Coronary artery (tissue), 2 donors: Measurements from ENCODE around the gene CCDC74A.
"Not testable (repeated sequence)": the region's sequence is repeated elsewhere in the genome, so short reads cannot be mapped to it uniquely, and the experiment has no call there.

ENCODE experiments used
- DNase-seq: peaks from one replicate; pipeline ENCODE4 v3.0.0-alpha.2; 2017; ENCODE audit warnings: low spot score
- H3K27ac ChIP-seq, 2 donors: fragments of 200-600 bp; sonication (generic); one replicate each; pipeline ENCODE4 v1.5.1; 2016 to 2019
- H3K4me3 ChIP-seq: fragments of 200-600 bp; sonication (generic); 2 replicates; pipeline ENCODE4 v1.5.1; 2016; ENCODE audit warnings: mild to moderate bottlenecking, moderate library complexity
- CTCF ChIP-seq: fragments of 200-600 bp; sonication (generic); IDR thresholded peaks from one replicate; pipeline ENCODE4 v1.5.1; 2019; ENCODE audit warnings: antibody characterized with exemption

CCDC74A gene

GRCh38 chr2:131521961-131522781 lies 5.5 kb upstream of the CCDC74A start:
- Histone ChIP-seq H3K27ac (no peak overlapping the region), H3K4me3 (no peak overlapping the region)
- TF ChIP-seq CTCF, result no peak
- peak; percentile 68 for DNase-seq

- peak; percentile 19 for DNase-seq
These were observed 2.4 kb upstream of the CCDC74A start for GRCh38 chr2:131525256-131525655.

GRCh38 chr2:131528981-131529863 lies 1.5 kb downstream of the CCDC74A start:
- DNase-seq, H3K27ac ChIP-seq: not testable (repeated sequence)
- peak overlapping the region; percentile 71 for H3K4me3 ChIP-seq

More at GRCh38 chr2:131525256-131525655, 2.4 kb upstream of the CCDC74A start:
- not testable (repeated sequence) for H3K27ac ChIP-seq, H3K4me3 ChIP-seq

- H3K27ac ChIP-seq, DNase-seq, H3K4me3 ChIP-seq: not testable (repeated sequence)
These were observed 2.3 kb downstream of the CCDC74A start for GRCh38 chr2:131529864-131530445.

GRCh38 chr2:131530626-131531344 lies 3.1 kb downstream of the CCDC74A start:
- not testable (repeated sequence) for DNase-seq, H3K27ac ChIP-seq, H3K4me3 ChIP-seq

- H3K27ac ChIP-seq, H3K4me3 ChIP-seq, DNase-seq: not testable (repeated sequence)
These were observed 4.0 kb downstream of the CCDC74A start for GRCh38 chr2:131531547-131532185.

GRCh38 chr2:131532723-131533608 lies 5.3 kb downstream of the CCDC74A start:
- not testable (repeated sequence) for H3K27ac ChIP-seq, H3K4me3 ChIP-seq
- peak; percentile 8 for DNase-seq

- H3K27ac ChIP-seq, H3K4me3 ChIP-seq: not testable (repeated sequence)
- DNase-seq, result peak; percentile 28
These were observed 6.1 kb downstream of the CCDC74A start for GRCh38 chr2:131533609-131534316.

GRCh38 chr2:131534317-131534672 lies 6.6 kb downstream of the CCDC74A start:
- DNase-seq, result peak; percentile 28
- not testable (repeated sequence) for H3K27ac ChIP-seq, H3K4me3 ChIP-seq

- H3K4me3 ChIP-seq, H3K27ac ChIP-seq: not testable (repeated sequence)
- DNase-seq, result peak; percentile 16
These were observed 7.3 kb downstream of the CCDC74A start for GRCh38 chr2:131534965-131535364.
